C4-2B (cell line): ENCODE results near the gene LARGE1.

ENCODE experiments used
- CTCF ChIP-seq: fragments of 450-650 bp; conservative IDR thresholded peaks from 2 replicates; pipeline ENCODE4 v1.5.1; 2017; ENCODE audit warnings: mild to moderate bottlenecking
- ZFX ChIP-seq: fragments of 450-650 bp; IDR thresholded peaks from 2 replicates; pipeline ENCODE4 v1.6.1; 2017

DNA sequence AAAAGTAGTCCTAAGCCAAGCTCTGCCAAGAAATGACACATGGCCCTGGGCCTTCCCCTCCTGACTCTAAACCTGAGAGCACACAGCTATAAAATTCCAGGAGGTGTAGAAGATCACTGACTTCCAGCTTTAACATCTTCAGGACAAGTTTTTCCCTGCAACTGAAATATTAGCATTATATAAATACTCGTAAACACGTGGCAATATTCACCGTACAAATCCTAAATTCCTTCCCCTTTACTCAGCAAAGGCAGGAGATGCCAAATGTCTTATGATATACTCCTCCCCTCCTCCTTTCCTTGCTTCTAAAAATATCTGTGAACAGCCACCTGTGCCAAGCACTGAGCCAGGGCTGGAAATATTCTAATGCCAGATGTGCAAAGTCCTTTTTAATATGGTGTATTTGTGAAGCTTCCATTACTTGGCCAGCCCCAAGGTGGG, 194.0 kb downstream of the LARGE1 start:
- TF ChIP-seq CTCF (no peak), ZFX (no peak)
